Measurements from ENCODE around the gene OSBPL10. TPM values are rescaled to one million over a fixed set of nuclear protein-coding genes. Genes with fewer than 3 reads are reported as not detected.

The OSBPL10 gene
- total RNA-seq, 2 donors from 2014 or later: 23.8 to 33.6 TPM

DNA sequence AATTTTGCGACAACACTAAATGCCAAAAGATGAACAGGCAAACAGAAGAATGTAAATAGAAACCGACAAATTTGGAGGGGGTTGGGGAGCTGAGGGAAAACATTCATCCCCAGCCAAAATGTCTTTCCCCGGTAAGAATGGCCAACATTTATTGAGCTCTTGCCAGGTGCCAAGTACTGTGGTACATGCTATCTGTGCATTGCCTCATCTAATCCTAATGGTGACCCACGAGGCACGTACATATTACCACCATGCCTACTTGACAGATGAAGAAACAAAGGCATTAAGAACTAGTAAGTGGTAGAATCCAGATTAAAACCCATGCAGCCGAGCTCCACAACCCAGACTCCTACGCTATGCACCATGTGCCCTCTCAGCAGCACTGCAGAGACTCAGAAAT, 242.7 kb downstream of the OSBPL10 start:
- H3K27me3 Mint-ChIP-seq (ENCODE audit: insufficient read depth): no peaks in the 10 kb centered on the region
- 92 to 95% methylated on average over 4 to 7 of the region's 7 CpGs for WGBS, 2 experiments (ENCODE audit: insufficient coverage in 1 of 2, insufficient read length in 1 of 2)
- H3K4me3 Mint-ChIP-seq: no peak overlapping the region
- Histone ChIP-seq H3K36me3 (ENCODE audit: control insufficient read depth, insufficient read depth, low read length) (no peaks in the 10 kb centered on the region), H3K27ac (ENCODE audit: low read depth, low read length) (no peak overlapping the region), H3K9me3 (ENCODE audit: control insufficient read depth, low read length) (no peaks in the 10 kb centered on the region), H3K27me3 (ENCODE audit: control insufficient read depth, insufficient read depth, low read length, poor library complexity, severe bottlenecking) (no peaks in the 10 kb centered on the region), H3K4me3 (ENCODE audit: low read length) (no peak overlapping the region), H3K4me1 (ENCODE audit: control insufficient read depth, insufficient read depth, low read length) (no peaks in the 10 kb centered on the region), H3K9ac (ENCODE audit: extremely low read depth, low read length, poor library complexity, severe bottlenecking) (no peak overlapping the region)
- peaks cover 3% of the 10 kb centered on the region for H3K9me3 Mint-ChIP-seq
- DNase-seq: no peak
- H3K27ac Mint-ChIP-seq: no peak overlapping the region
- TF ChIP-seq, protein P1, sequence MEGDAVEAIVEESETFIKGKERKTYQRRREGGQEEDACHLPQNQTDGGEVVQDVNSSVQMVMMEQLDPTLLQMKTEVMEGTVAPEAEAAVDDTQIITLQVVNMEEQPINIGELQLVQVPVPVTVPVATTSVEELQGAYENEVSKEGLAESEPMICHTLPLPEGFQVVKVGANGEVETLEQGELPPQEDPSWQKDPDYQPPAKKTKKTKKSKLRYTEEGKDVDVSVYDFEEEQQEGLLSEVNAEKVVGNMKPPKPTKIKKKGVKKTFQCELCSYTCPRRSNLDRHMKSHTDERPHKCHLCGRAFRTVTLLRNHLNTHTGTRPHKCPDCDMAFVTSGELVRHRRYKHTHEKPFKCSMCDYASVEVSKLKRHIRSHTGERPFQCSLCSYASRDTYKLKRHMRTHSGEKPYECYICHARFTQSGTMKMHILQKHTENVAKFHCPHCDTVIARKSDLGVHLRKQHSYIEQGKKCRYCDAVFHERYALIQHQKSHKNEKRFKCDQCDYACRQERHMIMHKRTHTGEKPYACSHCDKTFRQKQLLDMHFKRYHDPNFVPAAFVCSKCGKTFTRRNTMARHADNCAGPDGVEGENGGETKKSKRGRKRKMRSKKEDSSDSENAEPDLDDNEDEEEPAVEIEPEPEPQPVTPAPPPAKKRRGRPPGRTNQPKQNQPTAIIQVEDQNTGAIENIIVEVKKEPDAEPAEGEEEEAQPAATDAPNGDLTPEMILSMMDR (conservative IDR thresholded peaks at IDR 0.05): no peak
- no peaks in the 10 kb centered on the region for H3K4me1 Mint-ChIP-seq
- no peaks in the 10 kb centered on the region for H3K36me3 Mint-ChIP-seq (ENCODE audit: low read depth)

DNA sequence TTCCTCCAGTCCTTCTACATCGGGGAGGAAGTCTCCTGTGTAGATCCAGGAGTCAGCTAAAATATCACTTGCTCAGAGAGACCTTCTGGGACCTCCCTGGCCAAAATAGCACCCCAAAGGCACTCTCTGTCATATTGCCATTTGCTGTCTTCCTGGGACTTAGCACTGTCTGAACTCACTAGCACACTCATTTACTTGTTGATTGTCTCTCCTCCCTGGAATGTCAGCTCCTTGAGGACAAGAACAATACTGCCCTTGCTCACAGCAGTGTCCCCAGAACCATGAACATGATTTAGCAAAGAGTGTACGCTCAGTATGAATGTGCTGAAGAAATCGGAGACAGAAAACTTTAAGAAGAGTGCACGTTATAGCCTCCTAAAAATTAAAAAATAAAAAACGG, 245.4 kb downstream of the OSBPL10 start:
- peaks cover 7% of the 10 kb centered on the region for H3K36me3 Mint-ChIP-seq (ENCODE audit: low read depth)
- no peaks in the 10 kb centered on the region for H3K36me3 ChIP-seq (ENCODE audit: control insufficient read depth, insufficient read depth, low read length)
- no peak overlapping the region for H3K4me3 ChIP-seq (ENCODE audit: low read length)
- H3K27me3 Mint-ChIP-seq (ENCODE audit: insufficient read depth): no peaks in the 10 kb centered on the region
- no peak overlapping the region for H3K4me3 Mint-ChIP-seq
- no peak overlapping the region for H3K27ac ChIP-seq (ENCODE audit: low read depth, low read length)
- no peaks in the 10 kb centered on the region for H3K9me3 ChIP-seq (ENCODE audit: control insufficient read depth, low read length)
- H3K4me1 ChIP-seq (ENCODE audit: control insufficient read depth, insufficient read depth, low read length): no peaks in the 10 kb centered on the region
- H3K9me3 Mint-ChIP-seq: peaks cover 3% of the 10 kb centered on the region
- WGBS, 2 experiments (ENCODE audit: insufficient coverage in 1 of 2, insufficient read length in 1 of 2): 90 to 95% methylated on average over 5 of the region's 5 CpGs
- no peaks in the 10 kb centered on the region for H3K4me1 Mint-ChIP-seq
- no peaks in the 10 kb centered on the region for H3K27me3 ChIP-seq (ENCODE audit: control insufficient read depth, insufficient read depth, low read length, poor library complexity, severe bottlenecking)
- TF ChIP-seq, protein P1 (conservative IDR thresholded peaks at IDR 0.05): no peak
- DNase-seq: no peak
- no peak overlapping the region for H3K9ac ChIP-seq (ENCODE audit: extremely low read depth, low read length, poor library complexity, severe bottlenecking)
- H3K27ac Mint-ChIP-seq: no peak overlapping the region

DNA sequence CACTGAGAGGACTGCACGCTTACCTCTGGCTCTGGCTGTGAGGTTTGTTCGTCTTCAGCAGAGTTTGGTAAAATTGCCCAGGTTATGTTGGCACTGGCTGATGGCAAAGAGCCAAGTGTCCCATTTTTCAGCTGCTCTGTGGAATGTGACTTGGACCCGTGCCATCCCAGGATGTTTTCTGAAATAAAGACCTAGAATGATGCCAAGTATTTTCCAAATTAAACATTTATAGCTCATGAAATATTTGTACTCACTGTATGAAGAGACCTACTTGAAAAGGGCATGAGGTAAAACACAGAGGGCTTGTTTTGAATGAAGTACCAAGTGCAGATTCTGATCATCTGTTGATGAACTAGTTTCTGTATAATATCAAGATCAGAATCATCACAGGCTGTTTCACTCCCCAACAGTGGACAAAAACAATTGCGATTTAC, 247.8 kb downstream of the OSBPL10 start:
- DNase-seq: no peak
- Mint-ChIP-seq H3K4me1 (peaks cover 11% of the 10 kb centered on the region), H3K27ac (no peak overlapping the region), H3K9me3 (peaks cover 3% of the 10 kb centered on the region), H3K4me3 (no peak overlapping the region), H3K27me3 (ENCODE audit: insufficient read depth) (no peaks in the 10 kb centered on the region), H3K36me3 (ENCODE audit: low read depth) (peaks cover 7% of the 10 kb centered on the region)
- no peaks in the 10 kb centered on the region for H3K27me3 ChIP-seq (ENCODE audit: control insufficient read depth, insufficient read depth, low read length, poor library complexity, severe bottlenecking)
- no peak overlapping the region for H3K4me3 ChIP-seq (ENCODE audit: low read length)
- TF ChIP-seq, protein P1 (conservative IDR thresholded peaks at IDR 0.05): no peak
- no peak overlapping the region for H3K27ac ChIP-seq (ENCODE audit: low read depth, low read length)
- no peaks in the 10 kb centered on the region for H3K36me3 ChIP-seq (ENCODE audit: control insufficient read depth, insufficient read depth, low read length)
- no peak overlapping the region for H3K9ac ChIP-seq (ENCODE audit: extremely low read depth, low read length, poor library complexity, severe bottlenecking)
- no peaks in the 10 kb centered on the region for H3K9me3 ChIP-seq (ENCODE audit: control insufficient read depth, low read length)
- peaks cover 7% of the 10 kb centered on the region for H3K4me1 ChIP-seq (ENCODE audit: control insufficient read depth, insufficient read depth, low read length)
- 94 to 100% methylated on average over 2 to 4 of the region's 4 CpGs for WGBS, 2 experiments (ENCODE audit: insufficient coverage in 1 of 2, insufficient read length in 1 of 2)
